ENCODE results near the gene MAP1LC3A.

Gene MAP1LC3A

DNA sequence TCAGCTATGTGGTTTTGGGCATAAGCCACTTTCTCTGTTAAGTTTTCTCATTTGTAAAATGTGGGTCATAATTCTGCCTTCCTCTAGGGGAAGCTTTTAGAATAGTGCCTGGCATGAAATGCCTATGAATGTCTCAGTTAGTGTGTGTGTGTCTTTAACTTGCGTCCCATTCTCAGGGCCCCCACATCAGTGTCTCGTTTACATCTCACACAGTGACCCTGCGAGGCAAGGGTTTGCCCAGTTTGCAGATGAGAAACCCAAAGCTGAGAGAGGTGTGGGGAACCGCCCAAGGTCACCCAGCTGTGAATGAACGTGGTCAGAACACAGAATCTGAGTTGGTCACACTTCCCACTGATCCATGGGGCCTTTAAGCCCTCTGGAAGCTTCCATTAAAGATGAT lies 28.2 kb upstream of the MAP1LC3A start:
- no peak for DNase-seq

DNA sequence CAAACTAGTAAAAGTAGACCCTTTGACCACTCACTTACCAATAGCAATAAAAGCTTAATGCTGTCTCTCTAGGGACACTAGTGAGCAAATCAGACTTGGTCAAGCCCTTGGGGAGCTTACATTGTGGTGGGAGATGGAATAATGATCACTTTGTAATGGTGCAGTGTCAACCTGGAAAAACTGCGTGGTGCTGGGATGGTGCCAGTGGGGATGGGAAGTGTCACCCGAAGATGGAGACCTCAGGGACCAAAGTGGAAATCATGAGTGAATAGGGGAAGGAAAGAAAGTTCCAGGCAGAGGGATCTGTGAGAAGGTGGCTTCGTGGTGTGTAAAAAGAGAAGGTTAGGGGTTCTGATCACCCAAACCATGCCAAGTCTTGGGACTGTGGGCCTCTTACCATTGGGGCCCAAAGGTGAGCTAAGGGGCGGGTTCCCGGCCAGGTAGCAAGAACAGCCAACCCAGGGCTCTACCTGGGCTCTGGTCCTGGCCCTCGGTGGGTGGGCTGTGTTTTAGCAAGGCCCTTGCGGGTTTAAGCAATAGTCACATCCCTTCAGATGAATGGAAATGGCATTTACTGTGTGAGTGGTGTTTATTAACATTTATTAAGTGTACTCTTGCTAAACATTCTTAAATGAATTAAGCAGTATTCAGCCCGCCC lies 26.8 kb upstream of the MAP1LC3A start:
- no peak for DNase-seq

DNA sequence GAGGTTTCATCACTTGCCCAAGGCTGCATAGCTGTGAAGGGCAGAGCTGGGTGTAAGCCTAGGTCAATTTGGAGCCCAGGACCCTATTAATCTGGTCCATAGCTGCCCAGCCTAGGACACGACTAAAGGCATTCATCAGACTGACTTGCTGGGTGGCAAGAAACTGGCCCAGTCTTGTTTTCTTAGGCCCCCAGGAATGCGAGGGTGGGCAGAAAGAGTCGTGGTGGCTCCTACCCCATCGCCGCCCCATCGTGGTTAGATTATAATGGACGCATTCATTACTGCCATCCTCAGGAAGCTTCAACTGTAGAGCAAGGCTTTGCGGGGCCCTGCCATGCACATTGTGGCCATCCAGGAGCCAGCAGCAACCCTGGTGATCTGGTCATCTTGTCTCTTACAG lies 26.2 kb upstream of the MAP1LC3A start:
- no peak for DNase-seq

DNA sequence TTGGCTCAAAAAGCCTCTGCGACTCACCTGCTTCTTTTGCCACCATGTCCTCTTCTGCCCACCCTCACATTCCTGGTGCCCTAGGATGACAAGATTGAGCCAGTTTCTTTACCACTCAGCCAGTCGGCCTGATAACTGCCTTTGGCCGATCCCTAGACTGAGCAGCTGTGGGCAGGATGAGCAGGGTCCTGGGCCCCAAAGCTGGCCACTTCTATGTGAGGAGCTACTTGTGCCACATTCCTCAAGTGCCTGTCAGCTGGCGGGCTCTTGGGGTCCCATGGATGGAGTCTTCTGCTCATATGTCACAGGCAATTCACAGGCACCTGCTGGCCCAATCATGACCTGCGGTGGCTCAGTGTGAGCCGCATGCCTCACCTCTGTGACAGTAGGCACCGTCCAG lies 25.8 kb upstream of the MAP1LC3A start:
- no peak for DNase-seq

DNA sequence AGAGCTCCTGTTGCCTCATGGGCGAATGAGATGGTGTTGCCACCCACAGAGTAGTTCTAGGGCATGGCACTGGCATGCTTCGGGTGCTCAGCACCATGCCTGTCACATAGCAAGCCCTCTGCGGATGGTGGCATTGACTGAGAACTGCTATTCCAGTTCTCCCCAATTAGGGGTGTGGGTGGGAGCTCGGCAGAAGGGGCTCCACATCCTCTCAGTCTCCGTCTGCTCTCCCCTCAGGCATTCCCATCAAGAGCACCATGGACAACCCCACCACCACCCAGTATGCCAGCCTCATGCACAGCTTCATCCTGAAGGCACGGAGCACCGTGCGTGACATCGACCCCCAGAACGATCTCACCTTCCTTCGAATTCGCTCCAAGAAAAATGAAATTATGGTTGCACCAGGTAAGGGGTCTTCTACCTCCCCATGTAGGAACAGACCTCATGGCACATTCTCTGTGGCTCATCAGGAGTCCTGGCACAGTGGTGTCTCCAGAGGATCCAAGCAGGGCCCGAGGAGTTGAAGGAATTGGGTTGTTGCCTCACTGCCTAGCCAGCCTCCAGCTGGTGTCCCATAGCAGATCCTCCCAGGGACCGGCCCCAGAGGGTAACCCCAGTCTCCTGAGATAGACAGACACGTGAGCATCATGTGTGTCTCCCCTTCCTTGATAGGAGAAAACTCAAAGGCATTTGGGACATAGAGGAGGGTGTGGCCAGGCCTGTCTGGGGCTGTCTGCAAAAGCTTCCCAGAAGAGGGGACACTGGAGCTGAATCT lies 23.9 kb upstream of the MAP1LC3A start:
- no peak for DNase-seq

DNA sequence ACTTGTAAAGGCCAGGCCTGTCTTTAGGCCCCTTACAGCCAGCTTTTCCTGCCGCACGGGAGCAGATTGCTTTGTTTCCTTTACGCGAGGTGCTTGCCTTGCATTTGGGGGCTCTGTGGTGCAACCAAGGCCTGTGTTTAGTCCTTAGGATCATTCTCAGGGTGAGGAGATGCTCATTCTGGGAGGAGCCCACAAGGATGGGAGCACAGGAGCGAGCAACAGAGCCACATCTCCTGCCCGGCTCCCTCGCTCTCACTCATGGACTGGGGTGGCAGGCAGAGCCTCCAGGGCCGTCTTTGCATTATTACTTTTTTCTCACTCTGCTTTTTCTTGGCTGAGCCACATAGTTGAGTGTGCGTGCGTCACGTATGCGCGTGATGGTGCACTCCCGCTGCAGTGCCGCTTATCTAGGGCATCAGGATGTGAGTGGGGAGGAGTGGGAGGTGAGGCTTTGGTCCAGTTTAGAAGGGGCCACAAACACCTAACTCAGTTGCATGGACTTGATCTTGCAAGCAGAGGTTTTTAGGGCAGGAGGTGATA lies 23.1 kb upstream of the MAP1LC3A start:
- no peak for DNase-seq

DNA sequence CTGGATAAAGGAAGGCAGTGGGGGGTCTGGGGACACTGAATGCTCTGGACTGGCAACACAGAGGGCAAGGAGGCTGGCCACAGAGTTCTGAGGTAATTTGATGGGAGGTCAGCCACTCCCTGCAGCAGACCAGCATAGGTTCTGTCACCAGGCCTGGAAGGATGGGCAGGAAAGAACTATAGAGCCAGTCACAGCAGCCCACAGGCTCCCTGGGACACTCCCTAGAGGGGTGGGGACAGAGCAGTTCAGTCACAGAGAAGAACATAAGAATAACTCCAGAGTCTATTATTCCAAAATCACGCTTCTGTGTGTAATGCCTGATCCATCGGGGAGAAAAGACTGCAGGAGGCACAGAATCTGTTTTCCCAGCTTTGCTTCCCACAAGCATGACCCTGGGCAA lies 22.7 kb upstream of the MAP1LC3A start:
- DNase-seq: no peak

DNA sequence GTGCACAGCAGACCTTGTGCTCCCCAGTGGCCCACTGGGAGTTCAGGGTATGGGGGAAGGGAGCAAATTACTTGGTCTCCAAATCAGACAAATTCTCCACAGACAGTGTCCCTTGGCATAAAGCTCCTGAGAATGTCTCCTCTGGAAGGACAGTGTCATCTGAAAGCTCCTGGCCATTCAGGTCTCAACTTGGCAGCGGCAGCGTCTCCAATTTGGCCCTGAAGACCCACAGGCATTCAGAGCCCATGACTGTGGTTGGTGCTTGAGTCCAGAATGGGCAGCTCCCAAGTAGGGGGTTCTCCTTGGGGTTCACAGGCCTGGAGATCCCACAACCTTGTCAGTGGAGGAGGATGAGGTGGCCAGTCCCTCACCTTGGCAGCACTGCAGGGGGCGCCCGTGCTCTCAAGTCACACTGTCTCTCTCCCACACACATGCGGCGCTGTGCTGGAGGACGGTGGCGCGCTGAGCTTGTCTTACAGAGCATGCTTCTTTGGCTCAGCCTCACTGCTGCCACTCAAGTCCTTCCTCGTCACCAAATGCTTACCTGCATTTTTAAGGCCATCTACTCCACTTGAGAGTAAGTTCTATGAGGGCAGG lies 21.6 kb upstream of the MAP1LC3A start:
- DNase-seq: no peak

DNA sequence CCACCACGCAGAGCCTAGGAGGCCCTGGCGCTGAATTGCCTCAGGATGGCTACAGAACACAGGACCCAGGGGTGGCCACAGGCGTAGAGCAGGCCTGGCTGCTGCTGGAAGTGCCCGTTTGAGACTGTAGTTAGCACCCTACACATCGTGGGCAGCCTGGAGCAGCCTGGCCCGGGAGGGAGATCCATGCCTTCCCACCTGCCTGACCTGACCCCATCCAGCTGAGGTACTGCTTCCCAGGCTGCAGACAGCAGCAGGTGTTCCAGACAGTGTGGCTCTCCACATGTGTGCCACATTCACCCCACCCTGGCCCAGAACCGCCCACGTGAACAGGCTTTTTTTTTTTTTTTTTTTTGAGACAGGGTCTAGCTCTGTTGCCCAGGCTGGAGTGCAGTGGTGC lies 20.9 kb upstream of the MAP1LC3A start:
- DNase-seq: no peak

DNA sequence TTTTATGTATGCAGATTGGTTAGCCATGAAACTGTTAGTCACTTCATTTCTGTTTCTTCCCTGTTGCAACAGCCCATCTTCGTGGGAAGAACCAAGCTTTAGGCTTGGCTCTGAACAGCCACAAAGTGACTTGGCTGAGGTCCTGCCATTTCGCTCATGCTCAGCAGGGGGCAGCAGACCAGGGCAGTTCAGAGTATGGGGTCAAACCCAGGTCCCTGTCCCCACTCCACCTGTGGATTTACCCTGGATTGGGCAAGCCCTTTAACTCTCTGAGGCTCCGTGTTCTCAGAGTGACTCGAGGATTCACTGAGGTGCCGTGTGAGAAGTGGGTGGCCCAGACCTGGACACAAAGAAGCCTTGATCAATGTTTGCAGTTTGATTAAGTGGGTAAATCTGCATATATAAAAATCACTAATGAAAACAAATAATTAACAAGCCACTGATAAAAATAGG lies 19.8 kb upstream of the MAP1LC3A start:
- DNase-seq: no peak

DNA sequence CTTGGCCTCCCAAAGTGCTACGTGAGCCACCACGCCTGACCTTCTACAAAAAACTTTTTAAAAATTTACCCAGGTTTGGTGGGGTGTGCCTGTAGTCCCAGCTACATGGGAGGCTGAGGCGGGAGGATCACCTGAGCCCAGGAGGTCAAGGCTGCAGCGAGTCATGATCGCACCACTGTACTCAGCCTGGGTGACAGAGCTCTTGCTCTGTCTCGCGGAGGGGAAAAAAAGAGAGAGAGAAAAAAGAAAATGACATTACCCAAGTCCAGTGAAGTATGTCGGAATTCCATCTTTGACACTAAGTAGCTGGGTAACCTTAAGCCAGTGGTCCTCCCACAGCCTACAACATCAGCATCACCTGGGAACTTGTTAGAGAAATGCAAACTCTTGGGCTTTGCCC lies 18.8 kb upstream of the MAP1LC3A start:
- no peak for DNase-seq

DNA sequence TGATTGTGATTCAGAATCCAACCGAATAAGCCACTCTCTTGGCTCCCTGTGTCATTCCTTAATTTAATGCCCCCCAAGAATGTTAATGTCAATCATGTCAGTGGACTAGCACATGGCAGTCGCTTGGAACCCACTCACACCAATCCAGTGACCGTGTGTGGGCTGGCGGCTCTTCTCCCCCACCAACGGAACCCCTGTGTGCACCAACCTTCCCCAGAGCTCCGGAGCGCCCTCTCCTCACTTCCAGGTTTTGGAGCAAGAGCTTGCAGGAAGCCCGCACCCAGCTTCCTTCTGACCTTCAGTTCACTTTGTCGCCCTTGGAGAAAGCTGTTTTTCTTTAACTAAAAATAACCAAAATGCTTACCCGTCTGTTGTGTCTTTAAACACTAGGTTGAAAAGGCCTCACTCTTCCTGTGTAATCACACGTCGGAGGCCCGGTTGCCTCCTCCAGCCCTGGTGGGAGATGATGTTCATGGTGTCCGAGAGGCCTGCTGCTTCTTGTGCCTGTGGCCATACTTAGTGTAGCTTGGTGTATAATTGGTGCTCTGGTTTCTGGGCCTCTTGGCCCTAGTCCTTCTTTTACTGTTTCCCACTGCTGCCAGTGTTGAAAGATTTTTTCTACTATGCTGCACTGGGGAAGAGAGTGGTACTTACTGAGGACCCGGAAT lies 17.8 kb upstream of the MAP1LC3A start:
- DNase-seq: no peak

DNA sequence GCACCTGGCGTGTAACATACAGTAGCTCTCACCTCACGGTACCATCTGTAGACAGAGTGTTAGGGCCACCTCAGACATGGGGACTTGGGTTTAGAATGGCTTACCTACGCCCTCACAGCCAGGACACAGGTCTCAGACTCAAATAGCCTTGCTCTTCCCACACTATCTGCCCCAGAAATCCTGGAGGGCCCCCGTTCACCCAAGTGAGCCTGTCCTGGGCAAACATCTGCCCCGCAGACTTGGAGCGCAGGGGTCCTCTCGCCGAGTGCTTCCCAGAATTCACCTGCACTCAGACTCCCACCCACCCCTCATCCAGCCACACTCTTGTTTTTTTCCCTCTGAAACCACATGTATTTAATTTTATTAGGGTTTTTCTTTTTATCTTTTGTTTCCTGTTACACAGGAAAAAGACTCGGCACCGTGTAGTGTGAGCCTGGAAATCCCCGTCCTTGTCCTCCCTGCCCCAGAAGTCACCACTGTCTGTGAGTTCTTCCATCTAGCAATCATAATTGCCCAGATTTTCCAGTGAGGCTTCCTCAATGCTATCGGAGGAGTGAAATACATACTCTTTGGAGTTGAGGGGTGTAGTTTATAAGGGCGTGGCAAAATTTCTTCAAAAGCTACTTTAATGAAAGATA lies 17.1 kb upstream of the MAP1LC3A start:
- no peak for DNase-seq

DNA sequence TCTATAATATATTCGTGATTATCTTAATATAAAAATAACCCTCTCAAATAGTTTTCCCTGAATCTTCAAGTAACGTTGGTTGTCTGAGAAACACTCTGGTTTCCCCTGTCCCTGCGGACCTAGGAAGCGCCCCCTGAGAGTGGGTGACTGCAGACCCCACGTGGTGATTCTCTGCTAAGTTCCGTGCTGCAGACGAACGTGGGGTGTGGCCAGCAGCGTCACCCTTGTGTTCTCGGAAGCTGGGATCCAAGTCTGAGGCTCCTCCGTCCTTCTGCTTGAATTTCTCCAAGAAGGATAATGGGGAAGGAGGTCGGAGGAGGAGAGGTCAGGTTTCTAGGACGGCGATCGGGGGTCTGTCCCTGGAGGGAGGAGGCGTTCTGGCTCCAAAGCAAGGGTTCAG lies 16.6 kb upstream of the MAP1LC3A start:
- DNase-seq: no peak

DNA sequence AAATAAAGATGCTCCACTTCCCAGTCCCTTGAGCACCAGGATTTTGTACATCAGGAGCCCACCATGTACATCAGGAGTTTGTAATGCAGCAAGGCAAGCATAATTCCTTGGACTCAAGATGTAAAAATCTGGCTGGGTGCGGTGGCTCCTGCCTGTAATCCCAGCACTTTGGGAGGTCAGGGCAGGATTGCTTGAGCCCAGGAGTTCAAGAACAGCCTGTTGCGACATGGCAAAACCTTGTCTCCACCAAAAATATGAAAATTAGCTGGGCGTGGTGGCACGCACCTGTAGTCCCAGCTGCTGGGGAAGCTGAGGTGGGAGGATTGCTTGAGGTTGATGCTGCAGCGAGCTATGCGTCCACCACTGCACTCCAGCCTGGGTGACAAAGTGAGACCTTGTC lies 16.1 kb upstream of the MAP1LC3A start:
- DNase-seq: no peak

DNA sequence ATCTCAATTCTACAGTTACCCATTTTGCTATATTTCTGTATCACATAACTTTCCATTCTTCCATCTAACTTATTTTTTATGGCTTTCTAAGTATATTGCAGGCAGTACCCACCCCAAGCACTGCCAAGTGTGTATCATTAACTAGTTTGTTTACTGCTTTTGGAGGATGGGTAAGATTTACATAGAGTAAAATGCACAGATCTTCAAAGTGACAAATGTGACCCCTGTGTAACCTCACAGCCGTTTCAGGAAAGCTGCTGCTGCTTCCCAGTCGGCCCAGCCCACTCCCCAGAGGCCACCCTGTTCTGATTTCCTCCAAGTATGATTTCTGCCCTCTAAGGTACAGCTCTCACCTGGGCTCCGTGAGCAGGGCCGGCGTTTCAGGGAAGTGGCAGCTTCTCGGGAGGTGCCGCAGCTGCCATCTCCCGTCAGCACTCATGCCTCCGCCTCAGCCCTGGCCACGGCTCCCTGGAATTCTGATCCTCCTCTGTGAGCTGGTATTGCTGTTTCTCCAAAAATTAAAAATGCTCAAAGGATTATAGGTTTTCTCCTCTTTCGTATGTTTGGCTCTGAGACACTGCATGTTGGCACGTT lies 15.0 kb upstream of the MAP1LC3A start:
- no peak for DNase-seq

DNA sequence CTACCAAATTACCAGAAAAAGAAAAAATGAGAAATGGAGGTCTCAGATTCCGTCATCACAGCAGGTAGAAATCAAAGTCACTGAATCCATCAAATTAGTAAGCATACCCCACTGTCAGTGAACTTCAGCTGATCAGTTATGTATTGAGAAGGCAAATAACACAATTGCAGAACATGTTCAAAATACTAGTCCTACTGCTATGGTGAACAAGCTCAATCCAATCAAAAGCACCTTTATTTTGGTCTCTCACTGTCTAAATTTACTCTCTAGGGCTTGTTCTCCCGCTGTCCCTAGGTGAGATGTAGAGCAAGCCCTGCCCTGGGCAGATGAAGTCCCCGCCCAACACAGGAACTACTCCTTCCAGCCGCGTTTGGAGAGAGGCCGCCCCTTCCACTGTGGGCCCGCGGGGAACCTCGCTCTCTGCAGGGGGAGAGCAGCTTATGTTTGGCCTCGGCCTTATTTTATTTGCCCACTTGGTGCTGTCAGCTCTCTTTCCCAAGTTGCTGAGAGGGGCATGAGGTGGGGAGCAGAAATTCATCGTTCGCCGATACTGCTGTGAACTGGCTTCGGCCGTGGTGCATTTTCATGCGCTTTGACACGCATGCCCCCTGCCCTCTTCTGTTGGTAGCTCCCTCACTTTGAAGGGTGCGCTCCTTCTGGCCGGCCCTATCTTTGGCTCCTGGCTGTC lies 14.3 kb upstream of the MAP1LC3A start:
- no peak for DNase-seq

DNA sequence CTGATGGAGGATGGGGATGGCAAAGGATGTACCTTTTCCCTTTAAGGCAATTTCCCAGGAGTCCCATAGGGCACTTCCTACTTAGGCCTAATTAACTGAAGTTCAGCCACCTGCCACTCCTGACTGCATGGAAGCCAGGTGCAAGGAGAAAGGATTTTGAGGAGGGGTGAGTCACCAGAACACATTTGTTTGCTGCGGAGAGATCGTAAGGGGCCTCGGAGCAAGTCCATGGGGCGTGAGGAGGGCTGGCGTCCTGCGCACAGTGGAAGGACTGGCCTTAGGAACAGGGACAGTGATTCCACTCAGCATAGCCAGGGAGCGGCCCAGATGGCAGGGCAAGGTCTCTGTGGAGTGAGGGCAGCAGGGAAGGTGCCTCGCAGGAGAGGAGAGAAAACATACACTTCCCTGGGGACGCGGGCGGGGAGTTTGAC lies 11.8 kb upstream of the MAP1LC3A start:
- no peak for DNase-seq

DNA sequence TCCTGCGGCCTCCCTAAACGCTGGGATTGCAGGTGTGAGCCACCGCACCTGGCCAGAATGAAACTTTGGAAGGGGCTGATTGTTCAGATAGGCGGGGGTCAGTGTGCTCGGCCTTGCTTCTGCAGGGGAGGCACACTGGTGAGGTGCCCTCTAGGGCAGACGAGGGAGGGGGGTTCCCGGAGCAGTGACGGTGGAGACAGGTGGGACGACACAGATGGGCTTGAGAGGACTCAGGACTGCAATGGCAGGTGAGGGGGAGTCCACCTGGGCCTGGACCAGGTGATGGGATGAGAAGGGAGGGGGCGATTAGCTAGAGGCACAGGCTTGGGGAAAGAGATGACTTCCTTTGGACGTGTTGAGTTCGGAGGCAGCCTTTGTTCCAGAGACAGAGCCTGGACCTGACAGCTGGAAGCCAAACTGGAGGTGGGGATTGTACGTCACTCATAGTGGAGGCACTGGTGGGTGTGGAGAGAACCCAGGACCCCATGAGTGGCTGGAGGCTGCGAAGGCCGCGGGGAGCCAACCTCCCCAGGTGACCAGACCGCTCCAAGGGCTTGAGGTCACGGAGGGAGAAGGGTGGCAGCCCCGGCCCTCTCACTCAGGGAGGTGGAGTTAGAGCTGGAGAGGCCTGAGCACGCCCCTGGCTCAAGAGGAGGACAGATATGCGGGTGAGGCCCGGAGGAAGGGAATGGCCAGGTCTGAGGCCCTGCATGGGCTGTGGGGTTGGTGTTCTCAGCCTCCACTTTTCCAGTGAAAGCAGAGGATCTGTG lies 10.5 kb upstream of the MAP1LC3A start:
- no peak for DNase-seq

DNA sequence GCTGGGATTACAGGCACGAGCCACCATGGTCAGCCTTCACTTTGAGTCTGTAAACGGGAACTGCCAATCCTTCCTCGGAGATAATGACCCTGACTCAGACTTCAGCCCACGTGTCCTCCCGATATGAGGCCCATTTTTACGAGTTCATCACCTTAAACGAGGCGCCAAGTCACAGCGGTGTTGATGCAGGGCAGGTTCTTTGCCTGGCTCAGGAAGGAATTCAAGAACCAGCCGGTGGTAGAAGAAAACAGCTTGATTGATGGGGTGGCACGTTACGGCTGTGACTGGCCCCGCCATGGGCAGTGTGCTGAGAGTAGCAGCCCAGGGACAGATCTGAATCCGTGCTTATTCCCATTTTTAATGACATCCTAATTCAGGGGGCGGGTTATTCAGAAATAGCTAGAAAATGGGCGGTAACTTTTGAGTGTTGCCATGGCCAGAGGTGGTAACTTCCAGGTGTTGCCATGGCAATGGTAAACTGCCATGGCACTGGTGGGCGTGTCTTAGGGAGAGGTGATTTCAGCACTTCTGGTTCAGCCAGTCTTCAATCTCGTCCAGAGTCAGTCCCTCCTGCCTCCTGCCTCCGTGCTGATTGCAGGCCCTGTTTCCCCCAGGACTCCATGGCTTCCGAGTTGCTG lies 9.1 kb upstream of the MAP1LC3A start:
- DNase-seq: no peak

DNA sequence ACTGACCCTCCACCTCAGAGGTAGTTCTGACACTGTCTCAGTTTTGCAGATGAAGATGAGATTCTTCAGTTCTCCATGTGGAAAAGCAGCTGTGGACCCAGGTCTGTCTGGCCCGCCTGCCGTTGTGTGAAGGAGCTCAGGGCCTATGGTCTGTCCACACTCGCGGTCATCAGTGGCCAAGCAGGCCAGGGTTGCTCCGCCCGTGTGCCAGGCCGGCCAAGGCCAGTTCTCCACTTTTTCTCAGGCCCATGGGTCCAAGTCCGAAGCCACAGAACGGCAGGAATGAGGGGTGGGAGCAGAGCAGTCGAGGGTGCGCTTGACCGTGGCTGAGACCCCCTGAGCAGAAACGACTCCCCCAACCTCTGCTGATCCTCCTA lies 8.6 kb upstream of the MAP1LC3A start:
- no peak for DNase-seq
